NCI-H524 treated with DMSO at 0.1 percent for 48 hours (cell line): ENCODE results near the gene ZNF526.
"Not testable (repeated sequence)": the region's sequence is repeated elsewhere in the genome, so short reads cannot be mapped to it uniquely, and the experiment has no call there.

ENCODE experiments used
- DNase-seq: peaks from one replicate; lab custom pipeline; 2025; lab: John Stamatoyannopoulos, UW

The ZNF526 gene

DNA sequence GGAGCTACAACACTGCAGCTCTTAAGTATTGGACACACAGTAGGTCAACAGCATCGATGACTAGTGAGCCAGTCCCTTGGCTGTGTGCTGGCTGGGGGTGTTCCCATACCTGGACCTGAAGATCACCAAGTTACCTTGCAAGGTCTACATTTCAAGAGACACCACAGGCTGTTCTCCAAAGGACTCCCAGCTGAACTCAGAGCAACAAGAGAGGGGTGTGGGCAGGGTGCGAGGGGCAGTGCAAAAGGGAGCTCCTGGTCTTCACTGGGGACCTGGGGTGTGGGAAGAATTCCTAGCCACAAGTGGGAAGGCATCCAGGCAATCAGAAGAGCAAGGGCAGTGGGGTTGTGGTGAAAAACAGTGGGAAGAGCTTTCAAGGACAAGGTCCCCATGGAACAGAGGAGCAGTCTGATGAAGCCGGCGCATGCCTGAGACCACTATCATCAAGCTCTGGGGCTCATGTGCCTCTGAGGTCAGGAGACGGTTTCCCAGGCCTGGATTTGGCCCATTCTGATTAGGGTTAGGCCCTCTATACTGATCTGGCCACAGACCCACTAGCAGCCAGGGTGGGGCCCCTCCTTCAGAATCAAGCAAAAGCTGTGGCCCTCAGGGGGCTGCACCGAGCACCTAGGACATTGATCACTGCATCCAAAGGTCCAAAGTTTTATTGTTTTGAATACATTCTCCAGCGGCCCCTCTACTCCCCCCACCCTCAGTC, 27.0 kb downstream of the ZNF526 start:
- no peak for DNase-seq

- no peak for DNase-seq
These were observed 27.6 kb downstream of the ZNF526 start for GRCh38 chr19:42247640-42248199.

- no peak for DNase-seq
These were observed 28.4 kb downstream of the ZNF526 start for GRCh38 chr19:42248270-42249148.

DNA sequence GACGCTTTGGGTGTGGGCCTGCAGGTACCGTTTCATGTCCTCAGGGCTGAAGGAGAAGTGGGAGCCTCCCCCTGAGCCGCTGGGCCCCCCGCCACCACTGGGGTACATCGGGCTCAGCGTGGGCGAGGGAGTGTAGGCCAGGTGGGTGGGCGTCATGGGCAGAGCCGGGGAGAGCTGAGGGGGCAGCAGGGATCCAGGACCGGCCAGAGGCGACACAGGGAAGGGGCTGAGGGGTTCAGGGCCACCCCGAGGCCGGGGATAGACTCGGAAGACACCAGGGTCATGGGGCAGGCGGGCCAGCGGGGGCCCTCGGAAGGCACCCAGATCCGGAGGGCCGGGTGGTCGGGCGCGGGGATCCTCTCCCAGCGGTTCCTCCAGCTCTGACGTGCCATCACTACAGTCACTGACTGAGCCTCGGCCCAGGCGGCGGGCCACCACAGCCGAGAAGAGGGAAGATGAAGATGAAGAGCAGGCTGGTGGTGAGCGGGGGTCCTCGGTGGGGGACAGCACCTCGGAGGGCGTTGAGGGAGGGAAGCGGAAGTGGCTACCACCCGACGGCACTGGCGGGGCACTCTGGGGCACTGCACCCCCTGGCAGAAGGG, 29.1 kb downstream of the ZNF526 start:
- no peak for DNase-seq

GRCh38 chr19:42249769-42250168, 29.7 kb downstream of the ZNF526 start:
- no peak for DNase-seq

DNA sequence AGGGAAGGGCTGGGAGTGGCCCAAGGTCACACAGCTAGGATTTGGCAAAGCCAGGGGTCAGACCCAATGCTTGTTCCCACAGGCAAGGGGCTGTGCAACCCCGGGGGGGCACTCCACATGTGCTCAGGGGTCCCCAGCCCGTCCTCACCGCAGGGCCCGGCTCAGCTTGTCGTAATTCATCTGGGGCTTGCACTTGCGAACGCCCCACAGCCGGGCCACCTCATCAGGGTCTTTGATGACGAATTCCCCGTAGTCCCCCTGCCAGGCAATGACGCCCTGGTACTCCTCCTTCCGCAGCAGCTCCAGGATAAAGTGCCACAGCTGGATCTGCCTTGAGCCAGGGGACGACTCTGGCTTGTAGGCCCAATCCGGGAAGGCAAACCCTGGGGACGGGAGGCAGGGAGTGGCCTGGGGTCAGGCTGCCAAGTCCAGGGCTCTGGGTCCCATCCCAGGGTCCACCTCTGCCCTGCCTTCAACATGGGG, 30.1 kb downstream of the ZNF526 start:
- no peak for DNase-seq

- no peak for DNase-seq
These were observed 30.8 kb downstream of the ZNF526 start for GRCh38 chr19:42250666-42251531.

DNA sequence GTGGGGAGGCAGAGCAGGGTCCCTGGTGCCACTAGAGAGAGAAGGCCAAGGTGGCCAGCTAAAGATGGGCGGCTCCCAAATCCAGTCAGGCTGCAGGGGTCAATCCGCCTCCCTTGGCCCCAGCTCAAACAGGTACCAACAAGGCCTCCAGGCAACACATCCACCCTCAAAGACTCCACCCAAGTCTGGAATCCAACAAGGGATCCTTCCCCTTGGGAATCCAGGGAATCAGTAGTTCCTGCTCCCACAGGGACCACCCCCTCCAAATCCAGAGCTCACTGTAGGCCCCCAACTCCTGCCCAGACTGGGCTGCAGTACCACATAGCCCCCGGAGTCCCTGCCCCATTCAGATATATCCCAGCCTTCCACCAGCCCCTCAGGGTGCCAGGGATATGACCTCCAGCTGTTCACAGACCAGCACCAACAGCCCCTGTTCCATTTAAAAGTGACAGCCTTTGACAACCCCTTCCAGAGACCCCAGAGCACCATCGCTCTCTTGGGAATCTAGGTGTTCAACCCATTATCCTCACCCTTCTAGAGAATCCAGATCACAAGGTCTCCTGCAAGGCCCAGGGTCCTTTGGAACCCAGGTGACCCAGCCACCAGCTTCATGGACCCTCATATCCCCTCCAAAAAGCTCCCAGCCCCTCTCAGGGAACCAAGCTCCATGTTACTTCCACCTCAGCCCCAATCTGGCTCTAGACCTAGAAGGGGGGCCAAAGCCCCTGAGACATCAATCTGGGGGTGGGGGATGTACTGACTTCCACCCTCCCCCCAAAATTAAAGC, 31.7 kb downstream of the ZNF526 start:
- no peak for DNase-seq

- DNase-seq: no peak
These were observed 32.5 kb downstream of the ZNF526 start for GRCh38 chr19:42252365-42253244.

DNA sequence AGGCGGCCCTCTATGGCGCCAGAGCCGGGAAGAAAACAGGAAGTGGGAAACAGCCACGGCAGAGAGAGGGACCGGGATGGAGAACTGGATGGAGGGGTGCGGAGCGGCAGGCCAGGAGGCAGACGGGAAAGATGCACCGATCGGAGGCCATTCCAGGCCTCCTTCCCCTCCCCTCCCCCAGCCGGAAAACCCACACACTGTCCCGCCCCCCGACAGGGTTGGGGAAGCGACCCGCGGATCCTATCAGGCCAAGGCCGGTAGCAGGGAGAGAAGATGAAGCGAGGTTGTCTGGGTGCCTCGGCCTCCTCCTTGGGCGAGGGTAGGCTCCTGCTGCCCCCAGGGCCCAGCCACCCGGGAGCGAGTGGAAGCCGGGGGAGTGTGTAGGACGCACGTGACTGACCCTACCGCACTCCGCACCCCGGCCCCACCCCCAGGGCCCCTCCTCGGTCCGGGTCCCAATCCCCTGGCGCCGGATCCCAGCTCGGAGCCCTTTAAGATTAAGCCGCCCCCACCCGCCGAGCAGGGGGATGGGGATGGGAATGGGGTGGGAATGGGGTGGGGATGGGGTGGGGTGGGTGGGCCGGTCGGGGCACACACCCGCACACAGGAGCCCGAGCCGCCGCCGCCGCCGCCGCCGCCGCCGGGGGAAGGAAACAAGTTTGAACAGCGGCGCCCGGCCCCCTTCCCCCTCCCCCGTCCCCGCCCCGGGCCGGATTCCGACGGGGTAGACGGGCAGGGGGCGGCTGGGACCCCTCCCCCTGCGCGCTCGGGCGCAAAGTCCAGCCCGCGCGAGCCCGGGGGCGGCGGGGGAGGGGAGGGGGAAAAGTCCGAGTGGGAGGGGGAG, 33.4 kb downstream of the ZNF526 start:
- DNase-seq: no peak

DNA sequence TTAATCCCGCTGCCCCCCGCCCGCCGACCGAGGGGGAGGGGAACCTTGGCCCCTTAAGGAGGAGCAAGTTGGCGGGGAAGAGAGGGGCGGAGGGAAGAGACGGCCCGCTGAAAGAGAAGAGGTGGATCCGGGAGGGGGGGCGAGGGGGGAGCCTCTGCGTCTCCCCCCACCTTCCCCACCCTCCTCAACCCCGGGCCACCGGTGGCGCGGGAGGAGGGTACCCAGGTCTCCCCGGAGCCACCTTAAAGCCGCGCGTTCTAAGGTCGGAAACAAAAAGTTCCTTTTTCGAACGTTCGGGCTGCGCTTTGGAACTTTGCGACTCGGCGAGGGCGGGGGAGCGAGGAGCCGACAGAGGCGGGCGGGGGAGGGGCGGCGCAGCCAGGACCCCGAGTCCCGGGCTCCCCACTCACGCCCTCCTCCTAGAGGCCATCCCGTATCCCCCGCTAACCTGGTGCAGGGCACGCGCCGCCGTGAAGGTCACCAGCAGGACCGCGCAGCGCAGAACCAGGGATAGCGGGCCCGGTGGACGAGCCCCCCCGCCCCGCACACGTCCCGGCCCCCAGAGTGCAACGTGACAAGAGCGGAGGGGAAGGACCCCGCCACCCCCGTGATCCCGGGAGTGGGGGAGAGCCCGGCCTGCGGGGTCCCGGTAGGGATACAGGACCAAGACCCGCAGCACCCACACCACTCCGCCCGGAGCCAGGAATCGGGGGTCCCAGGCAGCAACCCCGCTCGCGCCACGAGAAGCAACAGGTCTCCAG, 34.2 kb downstream of the ZNF526 start:
- no peak for DNase-seq

- DNase-seq: no peak
These were observed 35.0 kb downstream of the ZNF526 start, which contains the start of gene ERF for GRCh38 chr19:42254850-42255765. ERF (minus strand) TSS chr19:42255128; CDS start chr19:42254999, 129 bp downstream.

- DNase-seq: no peak
These were observed 35.9 kb downstream of the ZNF526 start for GRCh38 chr19:42255766-42256745.

DNA sequence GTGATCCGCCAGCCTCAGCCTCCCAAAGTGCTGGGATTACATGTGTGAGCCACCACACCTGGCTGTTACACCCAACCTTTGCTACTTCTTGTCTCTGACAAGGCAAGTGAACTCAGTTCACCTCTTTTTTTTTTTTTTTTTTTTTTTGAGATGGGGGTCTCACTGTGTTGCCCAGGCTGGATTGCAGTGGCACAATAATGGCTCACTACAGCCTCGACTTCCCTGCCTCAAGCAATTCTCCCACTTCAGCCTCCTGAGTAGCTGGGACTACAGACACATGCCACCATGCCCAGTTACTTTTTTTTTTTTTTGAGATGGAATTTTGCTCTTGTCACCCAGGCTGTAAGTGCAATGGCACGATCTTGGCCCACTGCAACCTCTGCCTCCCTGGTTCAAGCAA, 37.7 kb downstream of the ZNF526 start:
- DNase-seq: not testable (repeated sequence)

- DNase-seq: no peak
These were observed 41.7 kb downstream of the ZNF526 start for GRCh38 chr19:42261763-42262162.
